Endothelial cell (in vitro differentiated cells): ENCODE measurements around the gene TNFRSF21. TPM values are rescaled to one million over a fixed set of nuclear protein-coding genes. Genes with fewer than 3 reads are reported as not detected.
A peak's percentile ranks its signal among the peaks of the same experiment; 100 is the strongest.

Source experiments
- DNase-seq: peaks from one replicate; pipeline ENCODE4 v3.0.0; 2021; ENCODE audit warnings: low spot score
- H3K27ac Mint-ChIP-seq: one replicate; pipeline ENCODE4 v1.8.0; 2021; ENCODE audit warnings: mixed read lengths, inconsistent platforms; ENCODE audit not compliant: unreplicated experiment
- H3K27me3 Mint-ChIP-seq: one replicate; pipeline ENCODE4 v1.8.0; 2021; ENCODE audit warnings: mild to moderate bottlenecking, moderate library complexity, mixed read lengths, inconsistent platforms; ENCODE audit not compliant: unreplicated experiment
- H3K36me3 Mint-ChIP-seq: one replicate; pipeline ENCODE4 v1.8.0; 2021; ENCODE audit warnings: mild to moderate bottlenecking, low read depth, mixed read lengths, inconsistent platforms; ENCODE audit not compliant: unreplicated experiment
- H3K4me1 Mint-ChIP-seq: one replicate; pipeline ENCODE4 v1.8.0; 2021; ENCODE audit warnings: mild to moderate bottlenecking, mixed read lengths, inconsistent platforms; ENCODE audit not compliant: unreplicated experiment
- H3K4me3 Mint-ChIP-seq: one replicate; pipeline ENCODE4 v1.8.0; 2021; ENCODE audit warnings: mild to moderate bottlenecking, mixed read lengths, inconsistent platforms; ENCODE audit not compliant: unreplicated experiment
- H3K9me3 Mint-ChIP-seq: one replicate; pipeline ENCODE4 v1.8.0; 2021; ENCODE audit warnings: mixed read lengths, inconsistent platforms; ENCODE audit not compliant: unreplicated experiment
- total RNA-seq: library from RNA; stranded (reverse); fragmentation: NEBNext Ultra II Directional; extraction: Animal tissue kit (Norgen Biotek cat#: 25700); gene quantifications from one replicate; pipeline ENCODE4 v1.2.1, GENCODE V29; 2021; ENCODE audit not compliant: unreplicated experiment
- TF ChIP-seq, protein P1 (sequence below): fragments of 200-600 bp; sonication (generic); IDR thresholded peaks from one replicate; pipeline ENCODE4 v1.5.0; 2021; ENCODE audit warnings: antibody characterized with exemption; ENCODE audit not compliant: unreplicated experiment

The TNFRSF21 gene
- total RNA-seq, 1 donor from 2014 or later, result 32.5 TPM

DNA sequence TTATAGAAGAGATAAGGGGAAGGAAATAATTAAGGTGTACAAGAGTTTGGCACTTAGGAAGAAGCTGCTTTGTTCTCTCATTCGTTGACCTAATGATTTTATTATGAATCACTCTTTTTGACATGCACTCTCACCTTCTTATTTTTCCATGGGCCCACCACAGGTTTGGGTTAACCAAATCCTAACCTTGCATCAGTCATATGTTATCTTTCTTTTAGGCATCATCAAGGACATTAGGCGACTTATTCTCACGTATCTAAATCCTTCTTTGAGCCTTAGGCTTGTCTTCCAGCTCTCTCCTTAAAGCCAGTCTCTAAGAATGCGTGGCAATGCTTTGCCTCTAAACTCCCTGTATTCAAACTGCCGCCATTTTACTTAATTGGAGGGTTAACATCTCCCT, 58.3 kb downstream of the TNFRSF21 start:
- Mint-ChIP-seq H3K9me3 (no peaks in the 10 kb centered on the region), H3K4me3 (no peak overlapping the region), H3K36me3 (no peaks in the 10 kb centered on the region), H3K4me1 (peaks cover 21% of the 10 kb centered on the region), H3K27ac (no peak overlapping the region), H3K27me3 (peaks cover 4% of the 10 kb centered on the region)
- TF ChIP-seq, protein P1, sequence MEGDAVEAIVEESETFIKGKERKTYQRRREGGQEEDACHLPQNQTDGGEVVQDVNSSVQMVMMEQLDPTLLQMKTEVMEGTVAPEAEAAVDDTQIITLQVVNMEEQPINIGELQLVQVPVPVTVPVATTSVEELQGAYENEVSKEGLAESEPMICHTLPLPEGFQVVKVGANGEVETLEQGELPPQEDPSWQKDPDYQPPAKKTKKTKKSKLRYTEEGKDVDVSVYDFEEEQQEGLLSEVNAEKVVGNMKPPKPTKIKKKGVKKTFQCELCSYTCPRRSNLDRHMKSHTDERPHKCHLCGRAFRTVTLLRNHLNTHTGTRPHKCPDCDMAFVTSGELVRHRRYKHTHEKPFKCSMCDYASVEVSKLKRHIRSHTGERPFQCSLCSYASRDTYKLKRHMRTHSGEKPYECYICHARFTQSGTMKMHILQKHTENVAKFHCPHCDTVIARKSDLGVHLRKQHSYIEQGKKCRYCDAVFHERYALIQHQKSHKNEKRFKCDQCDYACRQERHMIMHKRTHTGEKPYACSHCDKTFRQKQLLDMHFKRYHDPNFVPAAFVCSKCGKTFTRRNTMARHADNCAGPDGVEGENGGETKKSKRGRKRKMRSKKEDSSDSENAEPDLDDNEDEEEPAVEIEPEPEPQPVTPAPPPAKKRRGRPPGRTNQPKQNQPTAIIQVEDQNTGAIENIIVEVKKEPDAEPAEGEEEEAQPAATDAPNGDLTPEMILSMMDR, result no peak
- DNase-seq, result no peak

DNA sequence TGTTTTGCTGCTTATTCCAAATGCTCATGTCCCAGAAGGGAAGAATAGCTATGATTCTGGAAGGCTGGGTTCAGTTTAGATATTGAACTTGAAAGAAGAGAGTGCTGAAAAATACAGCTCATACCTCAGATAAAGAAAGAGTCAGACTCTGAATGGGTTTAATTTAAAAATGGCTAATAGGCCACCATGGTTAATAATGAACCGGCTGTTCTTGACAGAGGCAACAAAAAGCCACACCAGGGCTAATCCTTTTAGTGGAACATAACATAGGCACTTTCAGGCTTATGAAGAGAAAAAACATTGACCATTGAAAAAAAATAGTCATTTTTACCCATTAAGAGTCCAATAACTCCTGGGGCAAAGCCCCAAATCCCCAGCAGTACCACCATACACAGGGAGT, 59.4 kb downstream of the TNFRSF21 start:
- no peak overlapping the region for H3K27ac Mint-ChIP-seq
- H3K4me3 Mint-ChIP-seq, result no peak overlapping the region
- DNase-seq, result no peak
- H3K9me3 Mint-ChIP-seq, result no peaks in the 10 kb centered on the region
- H3K36me3 Mint-ChIP-seq, result no peaks in the 10 kb centered on the region
- peaks cover 30% of the 10 kb centered on the region for H3K4me1 Mint-ChIP-seq
- TF ChIP-seq, protein P1, result no peak
- H3K27me3 Mint-ChIP-seq, result peaks cover 4% of the 10 kb centered on the region

GRCh38 chr6:47248446-47248845, 61.3 kb downstream of the TNFRSF21 start:
- no peaks in the 10 kb centered on the region for H3K36me3 Mint-ChIP-seq
- H3K27me3 Mint-ChIP-seq, result no peaks in the 10 kb centered on the region
- no peak for DNase-seq
- no peak overlapping the region for H3K27ac Mint-ChIP-seq
- no peak overlapping the region for H3K4me3 Mint-ChIP-seq
- no peaks in the 10 kb centered on the region for H3K9me3 Mint-ChIP-seq
- H3K4me1 Mint-ChIP-seq, result peaks cover 38% of the 10 kb centered on the region
- TF ChIP-seq, protein P1, result no peak

DNA sequence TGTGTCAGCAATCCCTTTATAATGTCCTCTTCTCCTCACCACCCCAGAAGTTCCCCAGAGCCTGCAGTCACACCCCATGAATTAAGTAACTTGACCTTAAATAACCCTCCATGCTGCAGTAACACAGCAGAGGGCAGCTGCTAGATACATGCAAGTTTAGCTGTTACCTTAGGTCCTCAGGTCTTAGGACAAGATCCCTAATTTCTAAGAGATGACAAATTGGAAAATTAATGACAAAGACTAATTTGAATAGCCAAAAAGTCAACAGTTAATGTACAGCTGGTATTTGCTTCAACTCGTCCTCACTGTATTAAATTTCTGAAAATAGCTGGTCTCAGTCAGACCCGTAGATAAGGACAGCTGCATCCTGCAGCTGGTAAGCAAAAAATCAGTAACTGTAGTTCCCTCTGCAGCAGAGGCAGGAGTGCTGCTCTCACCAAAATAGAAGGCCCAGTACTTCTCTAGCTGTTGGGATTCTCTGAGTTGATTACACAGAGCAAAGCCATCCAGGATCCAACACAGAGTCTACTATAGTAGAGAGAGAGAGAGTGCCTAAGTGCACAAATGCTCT, 62.4 kb downstream of the TNFRSF21 start:
- peak overlapping the region; percentile 40 for H3K27ac Mint-ChIP-seq
- H3K4me3 Mint-ChIP-seq, result no peak overlapping the region
- TF ChIP-seq, protein P1, result no peak
- H3K27me3 Mint-ChIP-seq, result no peaks in the 10 kb centered on the region
- no peaks in the 10 kb centered on the region for H3K36me3 Mint-ChIP-seq
- DNase-seq, result no peak
- no peaks in the 10 kb centered on the region for H3K9me3 Mint-ChIP-seq
- peaks cover 38% of the 10 kb centered on the region for H3K4me1 Mint-ChIP-seq

DNA sequence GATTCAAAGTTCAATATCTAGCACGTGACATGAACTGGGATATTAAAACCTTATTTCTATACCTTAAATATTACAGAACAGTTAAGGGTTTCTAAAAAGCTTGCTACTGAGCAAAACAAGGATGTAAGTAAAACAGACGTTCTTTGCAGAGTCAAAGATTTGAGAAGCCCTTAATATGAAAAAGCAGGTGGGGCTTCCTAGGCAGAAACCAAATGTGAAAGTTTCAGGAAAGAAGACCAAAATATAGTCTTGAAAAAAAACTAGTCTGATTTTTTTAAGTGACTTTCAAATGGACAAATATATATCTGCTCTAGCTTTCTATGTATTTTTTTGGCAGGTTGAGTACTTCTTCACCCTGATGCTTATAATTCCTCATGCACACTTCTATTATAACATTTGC, 63.2 kb downstream of the TNFRSF21 start:
- Mint-ChIP-seq H3K4me3 (no peak overlapping the region), H3K27ac (no peak overlapping the region), H3K27me3 (no peaks in the 10 kb centered on the region)

More for the DNA sequence above, 63.2 kb downstream of the TNFRSF21 start:
- Mint-ChIP-seq H3K9me3 (no peaks in the 10 kb centered on the region), H3K4me1 (peaks cover 38% of the 10 kb centered on the region), H3K36me3 (no peaks in the 10 kb centered on the region)
- TF ChIP-seq, protein P1, result no peak
- no peak for DNase-seq
